AG09309 (cell line): ENCODE data around the gene SLC7A11.

Source experiments
- DNase-seq: peaks from one replicate; pipeline ENCODE4 v3.0.0-alpha.2; 2010; ENCODE audit warnings: low read depth
- H3K4me3 ChIP-seq: 2 replicates; pipeline ENCODE4 v1.5.1; 2011; ENCODE audit warnings: mild to moderate bottlenecking, low read depth, low read length, moderate library complexity; ENCODE audit not compliant: control insufficient read depth
- TF ChIP-seq, protein P1 (sequence below): IDR thresholded peaks from 2 replicates; pipeline ENCODE4 v1.5.1; 2011; ENCODE audit warnings: mild to moderate bottlenecking, low read depth, low read length, inconsistent platforms; ENCODE audit not compliant: insufficient read depth, control insufficient read depth; ENCODE audit errors: missing control alignments

SLC7A11 gene

DNA sequence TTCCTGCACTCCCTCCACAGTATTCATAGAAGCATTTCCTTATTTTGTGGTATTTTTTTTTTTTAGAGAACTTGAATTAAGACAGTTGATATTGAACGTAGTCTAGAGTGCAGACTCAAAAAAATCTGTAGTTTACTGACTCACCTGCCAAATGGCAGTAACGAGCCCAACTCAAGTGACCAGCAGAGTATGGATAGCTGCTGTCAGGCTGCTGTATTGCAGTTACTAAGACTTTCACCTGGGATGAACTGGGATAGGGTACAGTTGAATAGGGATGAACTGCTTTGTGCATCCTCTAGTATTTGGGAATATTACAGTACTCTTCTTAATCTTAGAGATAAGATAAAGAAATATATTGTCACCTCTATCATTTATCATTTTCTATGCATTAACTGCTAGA lies 7.0 kb upstream of the SLC7A11 start:
- no peak overlapping the region for H3K4me3 ChIP-seq
- DNase-seq = no peak
- TF ChIP-seq, protein P1, sequence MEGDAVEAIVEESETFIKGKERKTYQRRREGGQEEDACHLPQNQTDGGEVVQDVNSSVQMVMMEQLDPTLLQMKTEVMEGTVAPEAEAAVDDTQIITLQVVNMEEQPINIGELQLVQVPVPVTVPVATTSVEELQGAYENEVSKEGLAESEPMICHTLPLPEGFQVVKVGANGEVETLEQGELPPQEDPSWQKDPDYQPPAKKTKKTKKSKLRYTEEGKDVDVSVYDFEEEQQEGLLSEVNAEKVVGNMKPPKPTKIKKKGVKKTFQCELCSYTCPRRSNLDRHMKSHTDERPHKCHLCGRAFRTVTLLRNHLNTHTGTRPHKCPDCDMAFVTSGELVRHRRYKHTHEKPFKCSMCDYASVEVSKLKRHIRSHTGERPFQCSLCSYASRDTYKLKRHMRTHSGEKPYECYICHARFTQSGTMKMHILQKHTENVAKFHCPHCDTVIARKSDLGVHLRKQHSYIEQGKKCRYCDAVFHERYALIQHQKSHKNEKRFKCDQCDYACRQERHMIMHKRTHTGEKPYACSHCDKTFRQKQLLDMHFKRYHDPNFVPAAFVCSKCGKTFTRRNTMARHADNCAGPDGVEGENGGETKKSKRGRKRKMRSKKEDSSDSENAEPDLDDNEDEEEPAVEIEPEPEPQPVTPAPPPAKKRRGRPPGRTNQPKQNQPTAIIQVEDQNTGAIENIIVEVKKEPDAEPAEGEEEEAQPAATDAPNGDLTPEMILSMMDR = no peak

DNA sequence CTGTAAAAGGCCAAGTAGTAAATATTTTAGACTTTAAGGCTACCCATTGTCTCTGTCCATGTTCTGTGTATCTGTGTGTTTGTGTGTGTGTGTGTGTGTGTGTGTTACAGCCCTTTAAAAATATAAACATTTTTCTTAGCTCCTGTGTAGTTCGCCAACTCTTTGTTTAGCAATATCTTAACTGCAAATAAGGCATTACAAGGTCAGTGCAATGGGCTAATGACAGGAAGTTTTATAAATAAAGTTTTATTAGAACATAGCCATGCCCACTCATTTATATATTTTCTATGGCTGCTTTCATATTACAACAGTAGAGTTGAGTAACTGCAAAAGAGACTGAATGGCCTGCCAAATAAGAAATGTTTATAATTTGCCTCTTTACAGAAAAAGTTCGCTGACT lies 5.9 kb upstream of the SLC7A11 start:
- no peak overlapping the region for H3K4me3 ChIP-seq
- no peak for DNase-seq
- TF ChIP-seq, protein P1 = no peak

DNA sequence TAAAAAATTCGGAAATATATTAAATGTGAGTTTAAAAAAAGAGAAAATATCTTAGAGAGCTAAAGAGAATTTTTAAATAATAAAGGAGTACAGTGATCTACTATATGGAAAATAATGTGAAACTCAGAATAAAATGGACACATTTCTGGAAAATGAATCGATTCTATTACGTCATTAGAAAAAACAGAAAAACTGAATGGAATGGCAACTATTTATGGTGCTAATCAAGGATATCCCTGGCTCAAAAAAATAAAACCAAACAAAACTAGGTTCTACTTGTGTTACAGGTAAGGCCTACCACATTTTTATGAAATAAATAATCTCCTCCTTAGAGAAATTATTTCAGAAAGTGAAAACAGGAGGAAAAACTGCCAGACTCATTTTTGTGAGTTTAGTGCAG lies 5.5 kb upstream of the SLC7A11 start:
- no peak for DNase-seq
- TF ChIP-seq, protein P1 = no peak
- no peak overlapping the region for H3K4me3 ChIP-seq

DNA sequence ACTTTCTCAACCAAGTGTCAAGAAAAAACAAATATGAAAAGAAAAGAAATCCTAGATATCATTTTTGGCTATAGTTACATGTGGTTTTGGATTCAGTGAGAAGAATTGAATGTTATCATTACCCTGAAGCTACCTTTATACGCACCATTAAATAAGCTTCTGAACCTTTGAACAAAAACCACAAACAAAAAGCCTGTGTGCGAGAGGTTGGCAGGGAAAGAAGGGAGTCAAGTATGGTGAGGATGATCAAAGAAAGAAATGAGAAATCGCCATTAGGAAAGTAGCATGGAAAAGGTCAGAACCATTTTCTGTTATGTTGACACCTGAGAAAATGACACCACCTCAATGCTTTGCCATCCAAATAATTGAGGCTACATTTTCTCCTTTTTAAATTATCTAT lies 1.2 kb upstream of the SLC7A11 start:
- TF ChIP-seq, protein P1 = no peak
- DNase-seq = no peak
- no peak overlapping the region for H3K4me3 ChIP-seq

DNA sequence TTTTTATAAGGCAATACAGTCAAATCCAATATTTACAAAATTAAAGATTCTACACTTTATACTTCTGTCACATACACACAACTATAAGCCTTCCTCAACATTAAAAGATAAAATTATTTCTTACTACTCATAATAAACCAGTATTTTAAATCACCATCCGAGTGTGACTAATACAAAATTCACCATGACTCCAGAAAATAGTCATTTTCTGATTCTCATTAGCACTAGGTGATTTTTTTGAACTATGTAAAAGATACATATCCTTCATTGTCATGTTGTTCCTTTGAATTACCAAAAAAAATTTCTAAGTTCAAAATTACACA lies 646 bp upstream of the SLC7A11 start:
- DNase-seq = no peak
- TF ChIP-seq, protein P1 = no peak
- H3K4me3 ChIP-seq = peak overlapping the region; percentile 16

DNA sequence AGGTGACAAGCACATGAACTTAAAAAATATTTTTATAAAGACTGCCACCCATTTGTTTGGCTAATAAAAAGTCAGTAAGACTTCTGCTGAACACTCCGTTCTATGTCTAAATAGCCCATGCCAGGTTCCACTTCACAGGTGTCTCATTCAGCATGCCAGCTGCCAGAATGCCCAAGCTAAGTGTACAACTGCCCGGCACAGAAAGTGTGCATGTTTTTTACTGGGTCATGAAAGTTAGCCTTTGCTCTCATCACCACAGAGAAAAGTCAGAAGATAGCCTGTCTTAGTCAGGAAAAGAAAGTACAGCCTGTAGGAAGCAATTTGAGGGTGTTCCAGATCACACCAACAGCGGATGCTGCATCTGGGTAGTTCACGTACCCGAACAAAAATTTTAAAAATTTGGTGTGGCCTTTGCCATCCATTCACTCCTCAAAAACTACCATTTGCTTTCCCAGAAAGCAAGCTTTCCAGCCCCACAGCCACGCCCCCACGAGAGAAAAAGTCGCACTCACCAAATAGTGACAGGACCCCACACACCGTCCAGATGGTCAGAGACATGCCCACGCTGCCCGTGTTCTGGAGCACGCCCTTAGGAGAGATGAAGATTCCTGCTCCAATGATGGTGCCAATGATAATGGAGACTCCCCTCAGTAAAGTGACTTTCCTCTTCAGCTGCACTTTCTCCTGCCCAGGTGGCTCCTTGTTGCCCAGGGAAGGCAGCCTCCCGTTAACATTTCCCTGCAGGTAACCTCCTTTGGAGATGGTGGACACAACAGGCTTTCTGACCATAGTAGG lies 671 bp downstream of the SLC7A11 start:
- H3K4me3 ChIP-seq = peak overlapping the region; percentile 64
- TF ChIP-seq, protein P1 = no peak
- DNase-seq = no peak
